Upper lobe of right lung (tissue), 1 donor: ENCODE data around the gene CARD16. TPM values are rescaled to one million over a fixed set of nuclear protein-coding genes. Genes with fewer than 3 reads are reported as not detected.

Source experiments
- ATAC-seq: fragments of 200-7000 bp; cut with Tn5 transposase; one replicate; pipeline ENCODE4 v1.9.1; 2020; ENCODE audit warnings: mild to moderate bottlenecking, moderate library complexity
- DNase-seq: peaks from one replicate; pipeline ENCODE4 v3.0.0-alpha.2; 2020
- H3K27ac ChIP-seq: fragments of 200-600 bp; one replicate; pipeline ENCODE4 v1.8.0; 2022
- H3K27me3 ChIP-seq: fragments of 200-600 bp; one replicate; pipeline ENCODE4 v1.8.0; 2022; ENCODE audit warnings: mild to moderate bottlenecking
- H3K36me3 ChIP-seq: fragments of 200-600 bp; one replicate; pipeline ENCODE4 v1.8.0; 2022
- H3K4me1 ChIP-seq: fragments of 200-600 bp; one replicate; pipeline ENCODE4 v1.8.0; 2022
- H3K4me3 ChIP-seq: fragments of 200-600 bp; one replicate; pipeline ENCODE4 v1.8.0; 2022; ENCODE audit warnings: mild to moderate bottlenecking
- H3K9me3 ChIP-seq: fragments of 200-600 bp; one replicate; pipeline ENCODE4 v1.8.0; 2022
- CTCF ChIP-seq: fragments of 200-600 bp; IDR thresholded peaks from one replicate; pipeline ENCODE4 v1.8.0; 2022; ENCODE audit warnings: antibody characterized with exemption
- intact Hi-C: fragments of 100-400 bp; cut with DNase I; formaldehyde crosslinking; loops from one replicate; pipeline ENCODE4 v1.11.0; 2022
- total RNA-seq: library from RNA; stranded (reverse); fragmentation: NEBNext Ultra II Directional; extraction: Animal tissue kit (Norgen Biotek cat#: 25700); gene quantifications from one replicate; pipeline ENCODE4 v1.2.1, GENCODE V29; 2021
- donor health status: DM: no; HTN: yes; CAD: no; lungs with severe emphysema.

CARD16 gene
- total RNA-seq, 1 donor from 2014 or later, result 74.0 TPM

GRCh38 chr11:105003151-105003550, 42.0 kb downstream of the CARD16 start:
- H3K36me3 ChIP-seq, result no peaks in the 10 kb centered on the region
- H3K4me3 ChIP-seq, result no peak overlapping the region
- no peak overlapping the region for H3K27ac ChIP-seq
- DNase-seq, result no peak
- ATAC-seq, result no peak
- no peaks in the 10 kb centered on the region for H3K27me3 ChIP-seq
- H3K4me1 ChIP-seq, result no peaks in the 10 kb centered on the region
- TF ChIP-seq CTCF, result no peak
- no peaks in the 10 kb centered on the region for H3K9me3 ChIP-seq
- intact Hi-C loops, result no loop called here

GRCh38 chr11:105000797-105001196, 44.3 kb downstream of the CARD16 start:
- Histone ChIP-seq H3K4me3 (no peak overlapping the region), H3K27me3 (no peaks in the 10 kb centered on the region), H3K36me3 (no peaks in the 10 kb centered on the region), H3K9me3 (no peaks in the 10 kb centered on the region), H3K4me1 (no peaks in the 10 kb centered on the region), H3K27ac (no peak overlapping the region)
- DNase-seq (no peak), ATAC-seq (peak; percentile 87)
- peak; percentile 64 for TF ChIP-seq CTCF
- intact Hi-C loops, result no loop called here

- no peaks in the 10 kb centered on the region for H3K27me3 ChIP-seq
- TF ChIP-seq CTCF, result no peak
- no peak overlapping the region for H3K27ac ChIP-seq
- H3K9me3 ChIP-seq, result no peaks in the 10 kb centered on the region
- ATAC-seq (no peak), DNase-seq (no peak)
- no peak overlapping the region for H3K4me3 ChIP-seq
- intact Hi-C loops, result no loop called here
- H3K36me3 ChIP-seq, result no peaks in the 10 kb centered on the region
- H3K4me1 ChIP-seq, result no peaks in the 10 kb centered on the region
Measured at GRCh38 chr11:105000167-105000566, 45.0 kb downstream of the CARD16 start.

DNA sequence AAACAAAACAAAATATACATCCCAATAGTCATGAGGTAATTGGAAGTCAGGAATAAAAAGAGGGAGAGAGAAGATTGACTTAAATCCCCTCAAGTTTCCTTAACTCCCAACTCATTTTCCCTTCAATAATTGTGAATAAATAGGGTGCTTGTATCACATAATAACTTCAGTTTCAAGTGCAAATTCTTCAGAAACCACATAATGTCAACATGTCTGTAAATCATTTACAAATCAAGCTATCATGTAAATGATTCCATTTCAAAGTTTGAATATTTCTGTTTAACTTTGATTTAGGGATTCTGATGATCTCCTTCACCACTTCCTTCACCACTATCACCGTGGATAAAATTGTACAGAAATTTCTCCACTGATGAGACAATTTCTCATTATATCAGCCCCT, 45.4 kb downstream of the CARD16 start:
- Histone ChIP-seq H3K36me3 (no peaks in the 10 kb centered on the region), H3K4me1 (no peaks in the 10 kb centered on the region), H3K9me3 (no peaks in the 10 kb centered on the region), H3K27me3 (no peaks in the 10 kb centered on the region), H3K4me3 (no peak overlapping the region), H3K27ac (no peak overlapping the region)
- intact Hi-C loops, result no loop called here
- ATAC-seq, result no peak
- DNase-seq, result no peak
- TF ChIP-seq CTCF, result no peak

- intact Hi-C loops, result no loop called here
- no peak for ATAC-seq
Measured at GRCh38 chr11:104997288-104997687, 47.8 kb downstream of the CARD16 start.

More at GRCh38 chr11:104997288-104997687, 47.8 kb downstream of the CARD16 start:
- no peak overlapping the region for H3K27ac ChIP-seq
- no peak for TF ChIP-seq CTCF
- no peak overlapping the region for H3K4me3 ChIP-seq
- no peaks in the 10 kb centered on the region for H3K9me3 ChIP-seq
- DNase-seq, result no peak
- no peaks in the 10 kb centered on the region for H3K27me3 ChIP-seq
- H3K4me1 ChIP-seq, result no peaks in the 10 kb centered on the region
- no peaks in the 10 kb centered on the region for H3K36me3 ChIP-seq
